ENCODE measurements around the gene PNCK. TPM values are rescaled to one million over a fixed set of nuclear protein-coding genes. Genes with fewer than 3 reads are reported as not detected.

PNCK gene
- total RNA-seq, 2 experiments from 2014 or later = 0.30 to 0.71 TPM

Other genes with a start within 250 kb of the PNCK start
- gene TREX2, start 227.8 kb downstream of the PNCK start, total RNA-seq = 1 to 10 TPM in 1 of 2 experiments, under 1 TPM in 1; 0.91 to 1.1 TPM
- gene HAUS7, start 203.2 kb downstream of the PNCK start, total RNA-seq = 10 to 100 TPM; 41.9 to 70.0 TPM
- not detected for gene BGN, start 178.8 kb downstream of the PNCK start, total RNA-seq
- gene ATP2B3, start 156.2 kb downstream of the PNCK start, total RNA-seq = not detected
- gene CCNQ, start 74.7 kb downstream of the PNCK start, total RNA-seq = 10 to 100 TPM; 13.9 to 14.7 TPM
- gene DUSP9, start 26.6 kb downstream of the PNCK start, total RNA-seq = under 1 TPM; 0.12 to 0.14 TPM
- gene SLC6A8, start 14.1 kb upstream of the PNCK start, total RNA-seq = under 1 TPM; 0.39 to 0.58 TPM
- 100 to 1,000 TPM in 1 of 2 experiments, 10 to 100 TPM in 1; 78.0 to 106 TPM for gene BCAP31, start 50.6 kb upstream of the PNCK start, total RNA-seq
- 1 to 10 TPM; 4.5 to 4.8 TPM for gene ABCD1, start 51.0 kb upstream of the PNCK start, total RNA-seq
- 1 to 10 TPM; 1.6 to 2.4 TPM for gene PLXNB3, start 90.4 kb upstream of the PNCK start, total RNA-seq
- gene SRPK3, start 107.2 kb upstream of the PNCK start, total RNA-seq = not detected
- 10 to 100 TPM; 48.8 to 62.4 TPM for gene IDH3G, start 120.6 kb upstream of the PNCK start, total RNA-seq
- gene SSR4, start 120.9 kb upstream of the PNCK start, total RNA-seq = 100 to 1,000 TPM; 124 to 146 TPM
- gene PDZD4, start 156.7 kb upstream of the PNCK start, total RNA-seq = 1 to 10 TPM; 2.4 to 4.3 TPM
- gene L1CAM, start 212.4 kb upstream of the PNCK start, total RNA-seq = under 1 TPM; 0.47 to 0.57 TPM
- gene AVPR2, start 230.9 kb upstream of the PNCK start, total RNA-seq = not detected

Data from activated CD4-positive, alpha-beta T cell treated with anti-CD3 and anti-CD28 coated beads for 36 hours (primary cell).